ENCODE measurements around the gene COMT.

The COMT gene

DNA sequence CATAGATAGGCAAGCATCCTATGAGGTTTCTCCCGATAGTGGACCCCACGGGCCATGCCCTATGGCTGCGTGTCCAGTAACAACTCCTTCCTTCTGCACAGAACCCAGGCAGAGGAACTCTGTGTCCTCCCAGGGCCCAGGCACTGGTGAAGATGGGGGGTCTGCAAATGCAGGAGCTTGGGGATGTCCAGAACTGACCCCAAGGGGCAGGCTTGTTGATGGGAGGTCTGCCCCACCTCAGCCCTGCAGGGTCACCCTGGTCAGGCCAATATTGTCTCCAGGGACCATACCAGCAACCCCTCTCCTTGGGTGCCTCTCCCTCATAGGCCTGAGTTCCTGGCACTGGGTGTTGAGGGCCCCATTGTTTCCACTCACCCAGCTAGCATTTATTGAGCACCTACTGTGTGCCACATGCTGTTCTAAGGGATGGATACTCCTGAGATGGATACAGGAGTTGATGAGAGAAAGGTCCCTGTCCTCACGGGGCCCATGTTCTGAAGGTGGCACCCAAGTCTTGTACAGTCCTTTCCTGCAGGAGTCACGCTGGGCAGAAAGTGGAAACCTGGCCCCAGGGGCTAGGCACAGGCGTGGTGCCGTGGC is 26.4 kb downstream of the COMT start:
- Histone ChIP-seq H3K4me2 (ENCODE audit: insufficient read depth, low read length) (no peak overlapping the region), H3K4me1 (ENCODE audit: insufficient read depth, low read length) (no peaks in the 10 kb centered on the region), H3K4me3 (ENCODE audit: low read depth in 1 of 2, low read length in 2 of 2) (no peak overlapping the region), H3K27ac (ENCODE audit: low read length) (no peak overlapping the region), H3K79me2 (ENCODE audit: insufficient read depth, low read length) (no peaks in the 10 kb centered on the region), H3K9ac (ENCODE audit: low read depth, low read length) (no peak overlapping the region), H3K9me3 (ENCODE audit: insufficient read depth, low read length, severe bottlenecking) (no peaks in the 10 kb centered on the region), H3K27me3 (ENCODE audit: insufficient read depth, low read length, poor library complexity) (no peaks in the 10 kb centered on the region), H2AFZ (ENCODE audit: low read depth, low read length) (no peak overlapping the region), H4K20me1 (ENCODE audit: insufficient read depth, low read length) (peaks cover 20% of the 10 kb centered on the region), H3K36me3 (ENCODE audit: insufficient read depth, low read length) (peaks cover 70% of the 10 kb centered on the region)
- TF ChIP-seq, protein P1, sequence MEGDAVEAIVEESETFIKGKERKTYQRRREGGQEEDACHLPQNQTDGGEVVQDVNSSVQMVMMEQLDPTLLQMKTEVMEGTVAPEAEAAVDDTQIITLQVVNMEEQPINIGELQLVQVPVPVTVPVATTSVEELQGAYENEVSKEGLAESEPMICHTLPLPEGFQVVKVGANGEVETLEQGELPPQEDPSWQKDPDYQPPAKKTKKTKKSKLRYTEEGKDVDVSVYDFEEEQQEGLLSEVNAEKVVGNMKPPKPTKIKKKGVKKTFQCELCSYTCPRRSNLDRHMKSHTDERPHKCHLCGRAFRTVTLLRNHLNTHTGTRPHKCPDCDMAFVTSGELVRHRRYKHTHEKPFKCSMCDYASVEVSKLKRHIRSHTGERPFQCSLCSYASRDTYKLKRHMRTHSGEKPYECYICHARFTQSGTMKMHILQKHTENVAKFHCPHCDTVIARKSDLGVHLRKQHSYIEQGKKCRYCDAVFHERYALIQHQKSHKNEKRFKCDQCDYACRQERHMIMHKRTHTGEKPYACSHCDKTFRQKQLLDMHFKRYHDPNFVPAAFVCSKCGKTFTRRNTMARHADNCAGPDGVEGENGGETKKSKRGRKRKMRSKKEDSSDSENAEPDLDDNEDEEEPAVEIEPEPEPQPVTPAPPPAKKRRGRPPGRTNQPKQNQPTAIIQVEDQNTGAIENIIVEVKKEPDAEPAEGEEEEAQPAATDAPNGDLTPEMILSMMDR (IDR thresholded peaks at IDR 0.05; ENCODE audit: borderline replicate concordance, extremely low read depth, low read length, poor library complexity, severe bottlenecking) = no peak
- no peak for TF ChIP-seq EZH2 (IDR thresholded peaks at IDR 0.05; ENCODE audit: borderline replicate concordance, low read depth, low read length, severe bottlenecking)
- no peak for DNase-seq
- no peak for ATAC-seq (ENCODE audit: insufficient read depth, low read depth)

- peaks cover 18% of the 10 kb centered on the region for H4K20me1 ChIP-seq (ENCODE audit: insufficient read depth, low read length)
- DNase-seq = no peak
- H3K9me3 ChIP-seq (ENCODE audit: insufficient read depth, low read length, severe bottlenecking) = no peaks in the 10 kb centered on the region
- no peak overlapping the region for H3K4me2 ChIP-seq (ENCODE audit: insufficient read depth, low read length)
- H2AFZ ChIP-seq (ENCODE audit: low read depth, low read length) = no peak overlapping the region
- TF ChIP-seq EZH2 (IDR thresholded peaks at IDR 0.05; ENCODE audit: borderline replicate concordance, low read depth, low read length, severe bottlenecking) = no peak
- TF ChIP-seq, protein P1 (IDR thresholded peaks at IDR 0.05; ENCODE audit: borderline replicate concordance, extremely low read depth, low read length, poor library complexity, severe bottlenecking) = no peak
- H3K79me2 ChIP-seq (ENCODE audit: insufficient read depth, low read length) = no peaks in the 10 kb centered on the region
- no peak overlapping the region for H3K27ac ChIP-seq (ENCODE audit: low read length)
- H3K9ac ChIP-seq (ENCODE audit: low read depth, low read length) = no peak overlapping the region
- H3K4me3 ChIP-seq (ENCODE audit: low read depth in 1 of 2, low read length in 2 of 2) = no peak overlapping the region
- no peak for ATAC-seq (ENCODE audit: insufficient read depth, low read depth)
- H3K27me3 ChIP-seq (ENCODE audit: insufficient read depth, low read length, poor library complexity) = no peaks in the 10 kb centered on the region
- peaks cover 65% of the 10 kb centered on the region for H3K36me3 ChIP-seq (ENCODE audit: insufficient read depth, low read length)
- no peaks in the 10 kb centered on the region for H3K4me1 ChIP-seq (ENCODE audit: insufficient read depth, low read length)
Measured at GRCh38 chr22:19968450-19968891, 26.9 kb downstream of the COMT start.

DNA sequence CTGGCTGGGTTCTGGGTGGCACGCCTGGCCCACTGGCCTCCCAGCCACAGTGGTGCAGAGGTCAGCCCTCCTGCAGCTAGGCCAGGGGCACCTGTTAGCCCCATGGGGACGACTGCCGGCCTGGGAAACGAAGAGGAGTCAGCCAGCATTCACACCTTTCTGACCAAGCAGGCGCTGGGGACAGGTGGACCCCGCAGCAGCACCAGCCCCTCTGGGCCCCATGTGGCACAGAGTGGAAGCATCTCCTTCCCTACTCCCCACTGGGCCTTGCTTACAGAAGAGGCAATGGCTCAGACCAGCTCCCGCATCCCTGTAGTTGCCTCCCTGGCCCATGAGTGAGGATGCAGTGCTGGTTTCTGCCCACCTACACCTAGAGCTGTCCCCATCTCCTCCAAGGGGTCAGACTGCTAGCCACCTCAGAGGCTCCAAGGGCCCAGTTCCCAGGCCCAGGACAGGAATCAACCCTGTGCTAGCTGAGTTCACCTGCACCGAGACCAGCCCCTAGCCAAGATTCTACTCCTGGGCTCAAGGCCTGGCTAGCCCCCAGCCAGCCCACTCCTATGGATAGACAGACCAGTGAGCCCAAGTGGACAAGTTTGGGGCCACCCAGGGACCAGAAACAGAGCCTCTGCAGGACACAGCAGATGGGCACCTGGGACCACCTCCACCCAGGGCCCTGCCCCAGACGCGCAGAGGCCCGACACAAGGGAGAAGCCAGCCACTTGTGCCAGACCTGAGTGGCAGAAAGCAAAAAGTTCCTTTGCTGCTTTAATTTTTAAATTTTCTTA is 27.8 kb downstream of the COMT start:
- ATAC-seq (ENCODE audit: insufficient read depth, low read depth) (no peak), DNase-seq (no peak)
- peaks cover 56% of the 10 kb centered on the region for H3K36me3 ChIP-seq (ENCODE audit: insufficient read depth, low read length)
- TF ChIP-seq EZH2 (IDR thresholded peaks at IDR 0.05; ENCODE audit: borderline replicate concordance, low read depth, low read length, severe bottlenecking) = no peak
- TF ChIP-seq, protein P1 (IDR thresholded peaks at IDR 0.05; ENCODE audit: borderline replicate concordance, extremely low read depth, low read length, poor library complexity, severe bottlenecking) = no peak
- H3K27ac ChIP-seq (ENCODE audit: low read length) = no peak overlapping the region
- H3K79me2 ChIP-seq (ENCODE audit: insufficient read depth, low read length) = no peaks in the 10 kb centered on the region
- H2AFZ ChIP-seq (ENCODE audit: low read depth, low read length) = no peak overlapping the region
- H3K4me3 ChIP-seq (ENCODE audit: low read depth in 1 of 2, low read length in 2 of 2) = no peak overlapping the region
- no peaks in the 10 kb centered on the region for H3K27me3 ChIP-seq (ENCODE audit: insufficient read depth, low read length, poor library complexity)
- no peaks in the 10 kb centered on the region for H3K9me3 ChIP-seq (ENCODE audit: insufficient read depth, low read length, severe bottlenecking)
- peaks cover 4% of the 10 kb centered on the region; the same call in 1 of the 2 replicates for H3K4me1 ChIP-seq (ENCODE audit: insufficient read depth, low read length)
- no peak overlapping the region for H3K9ac ChIP-seq (ENCODE audit: low read depth, low read length)
- peaks cover 18% of the 10 kb centered on the region for H4K20me1 ChIP-seq (ENCODE audit: insufficient read depth, low read length)
- H3K4me2 ChIP-seq (ENCODE audit: insufficient read depth, low read length) = no peak overlapping the region

All from DND-41 (cell line).